Hindlimb muscle (tissue), 1 donor: Measurements from ENCODE around the gene ENOX2. TPM values are rescaled to one million over a fixed set of nuclear protein-coding genes. Genes with fewer than 3 reads are reported as not detected.
"Not testable (repeated sequence)": the region's sequence is repeated elsewhere in the genome, so short reads cannot be mapped to it uniquely, and the experiment has no call there.

Experiments
- DNase-seq: peaks from one replicate; pipeline ENCODE4 v3.0.0-alpha.2; 2013
- polyA plus RNA-seq: library from polyadenylated mRNA; unstranded; fragments of 120-200 nt; gene quantifications from one replicate; pipeline ENCODE4 v1.2.1, GENCODE V29; 2013; ENCODE audit not compliant: insufficient read length

The ENOX2 gene
- polyA plus RNA-seq, 1 donor = 19.3 TPM

DNA sequence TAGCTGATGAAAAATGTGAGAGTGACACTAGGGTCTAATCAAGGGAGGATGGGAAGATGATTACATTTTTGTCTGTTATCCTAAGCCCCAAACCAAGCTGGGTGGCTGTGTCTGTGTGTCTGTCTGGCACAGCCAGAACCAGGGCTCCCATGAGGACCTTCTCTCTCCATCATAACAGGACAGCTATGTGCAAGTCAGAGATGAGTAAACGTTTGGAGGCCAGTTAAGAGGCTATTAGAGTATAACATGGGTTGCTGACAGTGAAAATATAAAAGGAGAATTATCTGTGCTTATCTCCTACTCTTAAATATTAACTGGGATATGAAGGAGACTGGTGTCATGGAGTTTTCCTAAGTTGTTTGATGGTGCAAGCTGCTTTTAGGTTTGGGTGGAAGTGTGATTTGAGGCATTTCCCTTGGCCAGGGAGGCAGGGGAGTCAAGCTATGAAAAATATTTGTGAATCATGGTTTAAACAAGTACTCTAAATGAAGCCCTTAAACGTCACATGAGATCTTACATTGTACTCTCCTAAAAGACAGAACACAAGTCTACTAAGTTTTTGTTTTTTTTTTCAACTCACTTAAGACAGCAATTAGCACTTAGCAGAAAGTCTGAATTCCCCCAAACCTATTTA, 156.2 kb downstream of the ENOX2 start:
- DNase-seq = no peak

DNA sequence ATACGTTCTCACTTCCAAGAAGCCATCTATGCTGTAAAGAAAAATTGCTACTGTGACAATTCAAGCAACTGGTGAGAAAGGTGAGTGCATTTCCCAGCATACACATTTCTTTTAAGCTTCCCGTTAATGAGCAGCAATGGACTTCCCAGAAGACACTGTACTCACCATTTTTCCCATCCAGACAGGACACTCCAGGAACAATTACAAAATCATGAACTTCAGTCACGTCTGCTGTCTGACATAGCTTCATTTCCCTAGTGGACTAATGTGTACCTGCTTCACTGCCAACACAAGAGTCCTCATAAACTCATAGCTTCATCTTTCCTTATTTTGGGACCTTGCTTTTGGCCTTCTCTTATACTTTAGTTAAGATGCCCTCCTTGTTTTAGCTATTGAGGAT, 156.9 kb downstream of the ENOX2 start:
- DNase-seq = no peak

DNA sequence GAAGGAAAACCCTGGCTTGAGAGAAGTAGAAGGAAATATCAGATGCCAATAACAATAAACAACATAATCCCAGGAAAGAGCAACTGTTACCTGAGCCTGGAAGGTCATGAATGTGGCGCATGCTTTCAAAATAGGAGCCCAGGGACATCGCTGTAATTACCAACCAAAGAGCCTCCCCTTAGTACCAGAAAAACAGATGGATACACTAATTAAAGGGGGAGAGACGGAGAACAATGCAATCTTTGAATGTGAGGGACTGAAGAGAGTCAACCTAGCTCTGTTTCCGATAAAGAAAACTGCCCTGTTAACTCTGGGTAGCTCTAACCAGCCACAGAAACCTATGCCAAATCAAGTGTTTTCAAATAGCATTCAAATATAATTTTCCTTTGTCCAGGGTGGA, 161.4 kb downstream of the ENOX2 start:
- DNase-seq = no peak

DNA sequence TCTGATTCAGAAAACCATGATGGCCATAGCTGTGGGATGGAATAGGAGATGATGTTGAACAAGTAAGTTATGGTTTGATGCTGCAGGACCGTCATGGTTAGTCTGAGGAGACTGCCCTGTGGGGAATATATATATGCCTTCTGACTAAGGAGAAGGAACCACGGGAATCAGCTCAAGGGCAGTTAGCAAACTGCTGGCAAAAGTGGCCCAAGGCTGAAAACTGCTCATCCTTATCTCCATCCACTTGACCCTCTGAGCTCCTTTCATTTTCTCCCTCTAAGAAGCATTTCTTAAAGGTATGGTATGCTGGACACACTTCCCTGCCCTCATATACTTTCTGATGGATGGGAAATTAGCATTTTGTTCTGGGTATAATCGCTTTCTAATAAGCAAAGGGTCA, 161.9 kb downstream of the ENOX2 start:
- DNase-seq = no peak

DNA sequence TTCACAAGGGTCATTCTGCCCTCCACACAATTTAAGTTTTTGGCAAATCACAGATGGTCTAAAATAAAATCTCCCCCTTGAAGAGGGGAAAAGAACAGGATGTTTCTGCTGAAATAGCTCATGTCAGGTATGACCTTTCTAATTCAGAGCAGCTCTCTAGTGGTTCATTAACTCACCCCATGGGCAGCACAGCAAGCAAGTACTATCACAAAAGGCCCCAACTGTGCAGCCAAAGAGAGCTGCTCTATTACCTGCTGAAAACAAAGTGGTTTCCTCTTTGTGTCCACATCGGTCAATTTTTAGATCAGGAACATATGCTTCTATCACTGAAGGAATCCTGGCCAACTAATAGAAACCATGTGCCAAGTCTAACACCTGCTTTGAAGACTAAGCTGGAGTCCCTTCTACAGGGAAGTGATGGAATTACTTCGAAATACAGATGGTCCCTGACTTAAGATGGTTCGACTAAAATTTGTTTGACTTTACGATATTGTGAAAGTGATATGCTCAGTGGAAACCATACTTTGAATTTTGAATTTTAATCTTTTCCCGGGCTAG, 164.3 kb downstream of the ENOX2 start:
- DNase-seq = no peak

DNA sequence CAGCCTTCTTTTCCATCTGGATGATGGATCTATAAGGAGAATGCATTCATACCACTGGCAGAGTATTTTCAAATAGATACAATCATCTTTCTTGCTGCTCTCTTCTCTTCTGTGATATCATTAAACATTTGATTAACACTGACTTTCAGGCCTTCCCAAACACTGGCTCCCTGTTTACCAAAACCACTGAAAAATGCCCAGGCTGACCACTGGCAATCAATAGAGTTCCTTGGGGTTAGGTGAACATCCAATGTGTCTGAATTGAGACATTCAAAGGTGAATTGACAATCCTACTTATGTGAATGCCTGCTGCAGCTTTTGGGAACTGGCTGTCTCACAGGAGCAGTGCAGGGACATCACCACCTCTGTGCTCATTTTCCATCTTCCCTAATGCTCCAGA, 168.3 kb downstream of the ENOX2 start:
- DNase-seq = no peak

DNA sequence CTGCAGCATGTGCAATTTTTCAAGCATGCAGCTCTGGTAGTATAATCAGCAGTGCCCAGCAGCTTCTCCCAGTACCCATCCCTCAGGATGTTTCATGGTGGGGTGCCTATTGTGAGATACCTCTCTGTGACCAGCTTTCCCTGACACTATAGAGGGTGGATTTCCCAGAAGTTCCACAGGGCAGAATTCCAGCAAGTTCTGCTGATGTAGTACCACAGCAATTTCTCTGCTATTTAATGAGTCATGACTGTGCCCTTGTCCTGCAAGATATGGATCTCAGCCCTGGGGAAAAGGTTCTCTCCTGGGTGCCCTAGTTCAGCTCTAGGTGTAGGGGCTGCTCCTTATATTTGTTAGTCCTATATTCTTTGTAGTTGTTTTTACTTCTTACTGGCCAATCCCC, 174.8 kb downstream of the ENOX2 start:
- no peak for DNase-seq

DNA sequence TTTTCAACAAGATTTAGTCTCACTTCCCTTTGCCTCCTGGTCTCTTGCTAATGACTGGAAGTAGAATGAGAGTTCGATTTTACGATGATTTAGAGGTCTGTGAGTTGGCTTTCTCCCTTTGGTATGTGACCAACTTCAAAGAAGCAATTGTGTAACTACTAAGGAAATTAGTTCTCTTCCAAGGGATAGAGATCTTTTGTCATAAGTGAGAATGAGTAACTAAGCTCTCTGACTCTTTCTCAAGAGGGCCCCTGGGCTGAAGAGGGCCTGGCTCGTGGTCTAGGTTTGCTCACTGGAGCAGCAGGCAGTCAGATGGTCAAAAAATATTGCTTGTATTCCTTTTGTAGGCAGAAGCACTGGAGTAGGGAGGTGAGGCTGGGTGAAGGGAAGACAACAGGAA, 176.3 kb downstream of the ENOX2 start:
- no peak for DNase-seq

DNA sequence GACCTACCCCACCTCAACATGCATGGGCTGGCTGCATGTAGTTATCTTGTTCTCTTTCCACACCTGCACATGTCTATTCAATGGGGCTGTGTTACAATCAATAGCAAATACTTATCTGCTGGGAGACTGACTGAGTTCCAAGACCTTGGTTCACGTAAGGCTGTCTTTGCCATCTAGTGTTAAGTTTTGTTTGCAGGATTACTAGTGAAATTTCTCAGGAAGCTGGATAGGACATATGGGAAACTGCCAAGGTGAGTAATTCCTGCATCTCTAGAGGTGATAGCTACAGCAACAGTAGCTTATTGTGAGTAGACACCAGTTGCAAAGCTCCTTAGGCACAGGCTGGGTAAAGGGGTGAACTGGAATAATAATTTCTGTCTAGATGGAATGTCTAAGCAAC, 177.5 kb downstream of the ENOX2 start:
- no peak for DNase-seq

DNA sequence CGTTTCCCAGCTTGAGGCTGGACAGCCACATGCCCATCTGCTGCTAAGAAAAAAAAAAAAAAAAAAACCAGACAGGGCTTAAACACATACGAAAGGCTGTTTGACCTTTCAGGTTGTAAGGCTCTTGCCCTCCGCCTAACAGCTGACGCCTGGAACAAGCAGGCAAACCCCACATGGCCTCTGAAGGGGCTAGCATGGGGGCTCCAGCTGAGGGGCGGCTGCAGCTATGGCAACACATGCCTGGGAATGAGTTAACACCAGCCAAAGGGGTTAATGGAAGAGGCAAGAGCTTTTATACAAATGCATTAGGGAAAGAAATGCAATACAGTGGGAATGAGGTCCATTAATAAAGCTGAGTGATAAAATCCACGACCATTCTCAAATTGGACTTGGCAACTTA, 183.6 kb downstream of the ENOX2 start:
- no peak for DNase-seq

DNA sequence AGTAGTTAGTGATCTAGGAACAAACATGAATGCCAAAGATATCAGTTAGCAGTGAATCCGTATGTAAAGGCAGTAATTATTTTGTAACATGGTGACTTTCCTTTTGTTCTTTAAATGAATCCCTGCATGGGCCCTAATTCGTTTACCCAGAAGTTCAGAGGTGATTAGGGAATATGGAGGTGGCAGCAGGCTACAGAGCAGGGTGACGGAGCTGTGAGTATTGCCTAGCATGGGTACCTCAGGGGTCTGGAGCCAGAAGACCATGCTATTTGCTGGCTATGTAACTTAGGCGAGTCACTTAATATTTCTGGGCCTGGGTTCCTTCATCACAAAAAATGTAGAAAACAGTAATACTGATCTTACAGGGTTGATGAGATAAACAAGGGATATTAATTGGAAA, 184.9 kb downstream of the ENOX2 start:
- no peak for DNase-seq

DNA sequence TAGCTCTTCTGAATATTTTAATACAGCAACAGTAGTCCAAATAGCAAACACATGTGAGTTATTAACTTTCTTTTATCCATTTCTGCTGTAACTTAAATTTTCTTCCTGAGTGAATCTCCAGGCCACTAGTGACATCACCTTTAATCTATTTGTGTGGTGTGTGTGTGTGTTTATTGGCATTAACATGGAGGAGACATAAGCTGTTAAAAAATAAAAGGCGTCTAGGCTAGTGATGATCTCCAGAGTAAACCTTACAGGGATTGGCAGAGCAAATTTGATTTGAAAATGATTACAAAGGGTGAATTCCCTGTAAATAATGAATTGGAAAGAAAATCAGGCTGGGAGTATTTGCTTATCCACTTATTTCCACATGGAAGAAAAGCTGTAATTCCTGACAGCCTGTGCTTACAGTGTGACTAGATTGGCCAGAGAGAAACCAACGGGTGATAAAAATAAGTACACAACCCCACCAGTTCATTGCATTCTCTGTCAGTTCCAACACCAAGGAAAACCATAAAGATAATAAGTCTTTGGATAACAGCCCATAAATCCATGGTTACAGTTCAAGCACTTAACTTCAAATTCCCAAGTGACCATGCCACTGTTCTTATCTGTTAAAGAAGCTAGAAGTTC, 186.1 kb downstream of the ENOX2 start:
- no peak for DNase-seq

DNA sequence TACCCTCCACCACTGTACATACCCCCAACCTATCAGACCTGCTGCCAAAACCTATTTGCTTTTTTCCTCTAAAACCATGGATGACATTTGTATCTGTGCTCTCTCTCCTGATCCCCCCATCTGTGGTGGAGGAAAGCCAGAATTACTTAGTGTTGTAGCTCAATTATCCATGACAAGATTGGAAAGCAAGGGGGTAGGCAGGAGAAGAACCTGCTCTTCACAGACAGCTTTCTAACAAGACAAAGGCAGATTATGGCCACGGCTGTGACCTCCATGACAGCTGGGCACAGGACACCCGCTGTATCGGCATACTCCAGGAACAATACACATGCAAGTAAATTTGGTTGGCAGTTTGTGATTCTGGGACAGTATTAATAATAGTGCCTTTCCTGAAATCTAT, 186.7 kb downstream of the ENOX2 start:
- DNase-seq = no peak

DNA sequence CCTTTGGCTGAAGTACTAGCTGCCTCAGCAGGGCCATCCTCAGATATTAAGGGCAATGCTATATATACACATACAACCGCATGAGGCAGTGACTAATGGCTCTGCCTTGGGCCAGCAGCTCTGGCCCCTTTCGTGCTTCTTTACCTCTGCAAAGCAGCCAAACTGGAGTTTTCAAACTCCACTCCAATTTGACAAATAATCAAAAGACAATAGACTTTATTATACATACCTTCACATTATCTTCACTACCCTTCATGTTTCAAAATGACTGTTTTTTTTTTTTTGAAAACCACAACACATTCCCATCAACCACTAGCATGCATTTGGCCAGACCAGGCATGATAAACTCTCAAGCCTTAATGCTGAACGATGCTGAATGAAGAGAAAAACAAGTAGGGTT, 187.7 kb downstream of the ENOX2 start:
- DNase-seq = no peak

DNA sequence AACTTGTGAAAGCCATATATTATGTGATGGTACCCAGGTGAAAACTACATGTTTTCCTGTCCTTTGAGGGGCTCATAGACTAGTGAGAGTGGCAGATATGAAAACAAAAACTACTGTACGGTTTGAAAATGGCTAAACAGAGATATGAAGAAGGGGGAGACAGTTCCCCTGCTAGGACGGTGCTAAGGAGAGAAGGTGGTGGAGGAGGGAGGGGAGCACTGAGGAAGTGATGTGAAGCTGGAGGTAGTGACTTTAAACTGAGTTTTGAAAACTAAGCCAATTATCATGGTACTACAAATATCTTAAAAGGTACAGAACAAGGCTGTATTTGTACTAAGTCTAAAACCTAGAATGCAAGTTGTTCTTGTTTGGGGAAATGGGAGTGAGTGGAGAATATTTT, 188.3 kb downstream of the ENOX2 start:
- no peak for DNase-seq

DNA sequence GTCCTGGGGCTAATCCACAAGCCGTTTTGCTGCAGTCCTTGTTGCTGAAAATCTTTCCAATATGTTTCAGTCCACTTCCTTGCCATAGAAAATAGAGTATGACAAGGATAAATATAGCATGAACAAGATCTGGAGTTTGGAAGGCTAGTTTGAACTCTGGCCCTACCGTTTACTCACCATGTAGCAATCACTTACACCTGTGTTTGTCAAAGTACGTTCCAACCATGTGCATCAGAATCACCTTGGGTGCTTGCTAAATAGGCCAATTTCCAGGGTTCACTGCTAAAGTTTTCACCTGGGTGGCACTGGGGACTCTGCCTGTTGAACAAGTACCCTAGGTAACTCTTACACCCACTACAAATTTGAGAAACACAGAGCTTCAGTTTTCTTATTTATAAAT, 188.9 kb downstream of the ENOX2 start:
- DNase-seq = no peak

DNA sequence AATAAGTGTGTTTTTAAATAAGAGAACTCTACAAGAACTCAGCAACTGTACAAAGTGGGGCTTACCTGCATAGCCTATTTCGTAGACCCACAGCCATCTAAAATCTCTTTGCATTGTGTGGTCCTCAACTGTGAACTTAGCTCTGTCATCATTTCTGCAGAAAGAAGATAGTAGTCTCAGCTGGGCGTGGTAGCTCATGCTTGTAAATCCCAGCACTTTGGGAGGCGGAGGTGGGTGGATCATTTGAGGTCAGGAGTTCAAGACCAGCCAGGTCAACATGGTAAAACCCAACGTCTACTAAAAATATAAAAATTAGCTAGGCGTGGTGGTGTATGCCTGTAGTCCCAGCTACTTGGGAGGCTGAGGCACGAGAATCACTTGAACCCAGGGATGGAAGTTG, 193.8 kb downstream of the ENOX2 start:
- not testable (repeated sequence) for DNase-seq

DNA sequence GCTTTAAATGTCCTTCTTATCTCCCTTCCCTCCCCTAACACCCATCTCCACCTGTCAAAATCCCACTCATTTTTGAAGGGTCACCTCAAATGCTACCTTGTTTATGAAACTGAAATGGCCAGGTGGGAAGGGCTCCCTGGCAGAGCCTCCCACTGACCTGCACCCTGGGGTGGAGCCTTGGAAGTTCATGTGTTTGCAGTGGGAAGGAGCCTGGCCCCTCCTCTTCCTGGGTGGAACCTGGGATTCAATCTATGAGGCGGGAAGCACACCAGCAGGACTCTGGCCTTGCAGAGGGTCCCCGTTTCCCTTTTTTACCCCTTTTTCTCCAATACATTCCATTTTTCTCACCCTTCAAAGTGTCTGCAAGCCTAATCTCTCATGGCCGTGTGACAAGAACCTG, 197.4 kb downstream of the ENOX2 start:
- DNase-seq = no peak

DNA sequence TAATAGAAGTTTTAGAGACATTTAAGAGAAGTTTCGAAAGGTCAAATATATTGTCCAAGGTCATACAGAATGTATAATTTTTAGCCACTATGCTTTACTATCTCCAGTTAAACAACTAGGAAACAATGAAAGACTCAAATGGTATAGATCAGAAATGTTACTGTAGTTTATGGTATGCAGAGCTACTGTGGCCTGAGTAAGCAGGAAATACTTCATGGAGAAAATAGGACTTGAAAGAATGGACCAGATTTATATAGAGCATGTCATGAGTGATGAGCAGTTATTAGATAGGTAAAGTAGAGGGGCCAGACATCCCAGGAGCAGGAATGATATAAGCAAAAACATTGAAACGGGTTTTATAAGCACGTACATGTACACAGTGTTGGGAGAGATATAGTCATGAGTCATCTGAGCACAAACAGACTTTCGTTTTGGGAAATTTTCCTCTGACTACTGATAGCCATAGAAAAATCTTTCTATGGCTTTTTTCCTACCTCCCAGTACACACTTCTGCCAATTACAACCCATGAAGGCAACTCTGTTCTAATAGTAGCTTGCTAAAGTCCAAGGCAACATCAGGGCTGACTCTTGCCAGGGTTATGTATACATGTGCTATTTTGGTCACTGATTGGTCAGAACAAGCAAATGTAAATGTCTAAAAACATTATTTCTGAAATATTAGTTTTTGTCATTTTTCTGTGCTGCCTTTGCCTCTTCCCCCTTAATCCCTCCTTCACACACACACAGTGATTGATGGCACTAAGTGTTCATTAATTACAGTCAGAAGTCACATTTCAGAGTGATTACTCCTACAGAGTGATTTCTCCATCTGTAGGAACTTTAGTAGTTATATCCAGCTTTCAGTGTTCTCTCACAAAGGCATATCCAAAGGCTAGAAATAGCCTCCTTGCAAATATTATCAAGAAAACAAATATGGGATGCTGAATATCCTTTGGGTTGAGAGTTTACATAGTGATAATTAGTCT, 198.7 kb downstream of the ENOX2 start:
- DNase-seq = no peak

DNA sequence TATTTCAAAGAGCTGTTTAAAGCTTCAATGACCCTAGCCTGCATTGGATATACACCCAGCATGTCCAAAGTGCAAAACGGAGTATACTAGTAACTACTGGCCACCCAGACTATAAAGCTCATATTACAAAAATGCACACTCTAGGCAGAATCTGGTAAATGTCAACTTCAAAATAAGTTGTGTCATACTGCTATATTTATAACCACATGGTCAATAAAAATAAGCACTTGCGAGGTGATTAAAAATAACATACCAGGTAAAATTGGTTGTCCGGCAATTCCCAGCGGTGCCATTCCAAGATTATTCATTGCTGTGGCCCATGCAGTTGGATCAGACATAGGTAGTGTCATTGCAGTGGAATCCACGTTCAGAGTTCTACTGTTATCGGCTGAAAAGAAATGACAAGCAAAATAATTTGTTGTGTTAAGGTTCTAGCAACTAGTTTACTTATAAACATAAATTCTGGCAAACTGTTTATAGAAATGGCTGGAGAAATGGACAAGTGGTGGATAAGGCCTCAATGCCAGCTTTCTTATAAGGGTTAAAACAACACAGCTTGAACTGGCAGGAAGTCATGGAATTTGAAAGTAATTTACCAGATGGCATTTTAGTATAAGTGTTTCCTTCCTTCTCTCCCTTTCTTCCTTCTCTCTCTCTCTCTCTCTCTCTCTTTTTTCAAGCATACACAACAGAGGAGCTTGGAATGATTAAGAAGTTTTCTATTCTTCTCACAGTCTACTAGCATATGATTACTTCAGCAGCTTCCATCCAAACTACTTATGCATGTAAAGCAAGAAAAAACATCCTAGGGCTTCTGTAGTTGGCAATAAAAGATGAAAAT, 199.9 kb downstream of the ENOX2 start:
- DNase-seq = no peak

DNA sequence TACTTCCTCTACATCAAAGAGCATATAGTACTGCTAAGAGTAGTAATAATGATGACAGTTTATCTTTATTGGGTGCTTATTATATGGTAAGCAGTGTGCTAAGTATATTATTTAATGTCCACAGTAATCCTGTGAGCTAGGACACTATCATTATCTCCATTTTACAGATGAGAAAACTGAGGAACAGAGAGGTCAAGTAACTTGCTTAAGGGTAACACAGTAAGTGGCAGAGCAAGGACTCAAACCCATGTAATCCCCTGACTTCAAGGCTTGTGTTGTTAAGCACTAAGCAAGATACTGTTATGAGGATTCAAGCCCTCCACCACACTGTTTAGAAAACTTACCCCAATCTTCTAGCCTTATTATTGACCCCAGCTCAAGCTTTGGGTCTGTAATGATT, 202.4 kb downstream of the ENOX2 start:
- no peak for DNase-seq

DNA sequence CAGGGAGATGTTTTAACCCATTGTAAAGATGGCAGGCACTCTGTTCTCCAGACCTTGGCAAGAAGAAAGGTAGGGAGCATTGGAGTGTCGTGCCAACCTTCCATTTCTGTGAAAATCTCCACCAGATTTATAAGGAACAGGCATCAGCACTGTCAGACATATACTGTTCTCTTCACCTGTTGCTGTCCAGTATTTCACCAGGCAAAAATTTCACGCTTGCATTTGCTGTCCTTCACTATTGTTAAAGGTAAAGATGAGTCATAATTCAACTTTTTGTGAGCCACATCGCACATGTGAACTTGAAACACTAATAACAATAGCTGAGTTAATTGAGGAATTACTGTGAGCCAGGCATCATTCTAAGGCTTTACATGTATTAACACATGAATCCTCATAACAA, 203.4 kb downstream of the ENOX2 start:
- DNase-seq = no peak
